Measurements from ENCODE around the gene ATXN7L2.

Gene ATXN7L2

DNA sequence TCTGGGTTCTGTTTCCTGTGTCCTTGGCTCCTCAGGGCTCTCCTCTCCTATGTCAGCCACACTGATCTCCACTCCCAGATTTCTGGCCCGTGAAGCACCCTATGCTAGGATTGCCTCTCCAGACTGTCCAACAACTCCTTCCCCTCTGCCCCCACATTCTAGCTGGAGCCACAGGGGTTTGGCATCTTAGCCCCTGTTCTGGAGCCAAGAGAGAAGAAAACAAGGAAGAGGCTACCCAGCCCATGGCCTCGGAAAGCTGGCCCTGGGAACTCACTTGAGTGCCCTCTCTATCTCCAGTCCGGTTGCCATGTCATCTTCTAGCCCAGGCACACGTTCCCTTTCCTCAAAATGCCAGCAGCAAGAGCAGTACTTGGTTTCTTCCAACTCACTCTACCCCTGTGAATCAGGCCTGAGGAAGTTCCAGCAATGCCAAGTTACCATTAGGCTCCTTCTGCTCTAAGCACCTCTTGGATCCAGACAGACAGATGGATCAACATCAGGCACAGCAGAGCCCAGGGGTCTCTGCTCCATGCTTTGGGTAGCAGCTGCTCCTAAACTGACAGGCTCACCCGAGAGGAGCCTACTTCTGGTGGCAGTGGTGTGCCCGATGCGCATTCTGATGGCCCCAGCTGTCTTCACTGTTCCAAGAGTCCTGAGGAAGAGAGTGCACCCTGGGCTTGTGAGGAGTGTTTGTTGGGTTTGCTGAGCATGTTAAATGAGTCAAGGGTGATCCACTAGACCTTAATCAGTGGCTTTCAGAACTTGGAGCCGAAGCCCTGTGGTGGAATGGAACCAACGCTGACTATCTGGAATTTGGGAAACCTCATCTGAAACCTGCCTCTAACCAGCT, 44.4 kb downstream of the ATXN7L2 start:
- DNase-seq, result no peak

DNA sequence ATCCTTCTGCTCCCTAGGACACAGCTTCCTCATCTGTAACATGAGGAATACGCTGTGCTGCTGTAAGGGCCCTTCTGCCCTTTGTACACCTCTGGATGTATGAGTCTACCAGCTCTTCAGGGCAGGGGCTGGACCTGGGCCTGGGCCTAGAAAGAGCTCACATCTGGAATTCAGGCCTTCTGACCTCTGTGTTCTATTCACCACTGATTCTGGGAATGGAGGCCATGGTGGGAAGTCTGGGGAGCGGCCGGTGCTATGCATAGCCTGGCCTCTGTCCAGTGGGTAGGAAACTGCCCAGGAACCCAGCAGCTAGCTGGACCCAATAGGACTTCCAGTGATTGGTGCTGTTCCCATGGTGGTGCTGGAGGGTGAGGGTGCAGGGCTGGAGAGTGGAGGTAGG, 45.0 kb downstream of the ATXN7L2 start:
- no peak for DNase-seq

DNA sequence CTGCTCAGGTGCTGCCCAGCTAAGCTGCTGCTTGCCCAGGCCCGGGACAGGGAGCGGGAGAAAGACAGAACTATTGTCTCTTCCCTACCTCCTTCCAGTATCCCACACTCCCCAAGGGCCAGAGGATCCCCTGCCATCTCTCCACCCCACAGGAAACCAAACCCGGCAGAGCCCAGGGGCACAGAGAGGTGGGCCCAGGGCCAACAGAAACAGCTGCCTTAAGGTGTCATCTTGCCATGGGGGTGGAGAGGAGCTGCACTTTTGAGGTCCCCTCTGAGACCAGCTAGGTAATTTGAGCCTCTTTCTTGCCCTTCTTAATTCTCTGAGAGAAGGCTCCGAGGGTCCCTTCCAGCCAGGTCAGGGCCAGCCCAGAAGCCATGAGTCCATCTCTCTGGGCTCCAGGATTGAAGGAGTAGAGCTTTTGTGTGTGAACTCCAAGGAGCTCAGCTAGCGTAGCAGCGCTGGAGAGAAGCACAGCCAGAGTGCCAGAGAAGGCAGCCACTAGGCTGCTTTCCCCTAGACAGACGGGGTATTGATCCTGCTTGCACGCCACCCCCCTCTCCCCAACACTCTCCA, 46.3 kb downstream of the ATXN7L2 start:
- DNase-seq, result no peak

DNA sequence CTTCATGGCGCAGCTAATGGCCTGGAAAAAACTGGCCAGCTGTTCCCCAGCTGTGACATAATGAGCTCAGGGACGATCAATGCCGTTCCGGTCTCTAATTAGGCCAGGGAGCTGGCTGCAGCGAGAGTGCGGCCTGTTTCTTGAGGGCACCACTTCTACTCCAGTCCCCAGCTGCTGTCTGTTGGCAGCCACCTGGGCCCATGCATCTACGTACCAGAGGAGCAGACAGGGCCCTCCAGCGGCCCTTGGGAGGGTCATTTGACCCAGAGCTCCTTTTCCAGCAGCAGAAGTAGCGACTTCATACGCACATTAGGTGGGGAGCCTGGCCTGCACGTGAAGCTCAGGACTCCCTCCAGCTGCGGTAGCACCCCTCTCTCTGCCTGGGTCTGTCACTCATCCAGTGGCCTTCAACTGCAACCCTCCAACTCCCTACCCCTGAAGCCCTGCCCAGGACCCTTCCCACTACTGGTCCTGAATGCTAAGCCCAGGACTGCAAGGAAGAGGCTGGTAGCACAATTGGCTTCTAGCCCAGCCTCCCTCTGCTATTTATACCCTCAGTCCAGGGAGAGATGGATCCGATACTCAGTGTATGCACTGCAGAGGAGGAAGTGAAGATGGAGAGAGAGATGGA, 46.9 kb downstream of the ATXN7L2 start:
- no peak for DNase-seq

DNA sequence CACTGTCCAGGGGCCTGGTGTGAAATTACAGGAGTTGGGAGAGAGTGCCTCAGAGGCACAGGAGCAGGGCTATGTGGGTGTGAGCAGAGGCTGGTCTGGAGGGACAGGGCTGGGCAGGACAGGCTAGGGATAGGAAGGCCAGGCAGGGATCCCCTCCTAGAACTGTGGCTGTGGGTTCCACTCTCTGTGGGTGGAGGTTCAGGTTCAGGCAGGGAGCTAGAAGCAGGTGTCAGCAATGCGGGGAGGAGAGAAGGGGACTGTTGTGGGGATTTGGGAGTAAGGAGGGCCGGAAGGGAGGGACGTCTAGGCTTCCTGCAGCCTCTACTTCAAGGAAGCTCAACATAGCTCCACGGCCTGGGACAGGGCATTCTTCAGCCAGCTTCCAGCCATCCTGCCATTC, 47.7 kb downstream of the ATXN7L2 start:
- no peak for DNase-seq

DNA sequence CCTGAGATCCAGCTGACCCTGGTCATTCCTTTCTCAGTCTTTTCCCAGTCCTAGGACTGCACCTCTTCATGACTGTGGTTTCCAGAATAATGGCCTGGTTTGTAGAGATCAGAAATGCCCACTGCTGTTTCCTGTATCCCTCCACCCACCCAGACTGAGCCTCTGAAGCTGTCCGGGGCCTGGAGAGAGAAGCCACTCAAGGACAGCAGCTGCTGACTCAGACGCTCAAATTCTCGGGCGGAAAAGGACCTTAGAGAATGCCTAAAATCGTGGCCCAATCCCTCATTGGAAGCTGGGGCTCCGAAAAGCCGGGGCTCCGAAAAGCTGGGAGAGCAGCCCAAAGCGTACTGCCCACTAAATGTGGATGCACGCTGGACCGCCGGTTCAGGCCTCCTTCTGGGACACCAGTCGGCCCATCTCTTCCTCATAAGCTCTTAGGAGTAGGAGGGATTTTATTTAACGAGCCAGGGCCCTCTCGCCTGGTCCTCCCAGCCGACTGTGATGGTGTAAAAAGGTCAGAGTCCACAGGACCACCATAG, 48.2 kb downstream of the ATXN7L2 start:
- DNase-seq, result no peak

DNA sequence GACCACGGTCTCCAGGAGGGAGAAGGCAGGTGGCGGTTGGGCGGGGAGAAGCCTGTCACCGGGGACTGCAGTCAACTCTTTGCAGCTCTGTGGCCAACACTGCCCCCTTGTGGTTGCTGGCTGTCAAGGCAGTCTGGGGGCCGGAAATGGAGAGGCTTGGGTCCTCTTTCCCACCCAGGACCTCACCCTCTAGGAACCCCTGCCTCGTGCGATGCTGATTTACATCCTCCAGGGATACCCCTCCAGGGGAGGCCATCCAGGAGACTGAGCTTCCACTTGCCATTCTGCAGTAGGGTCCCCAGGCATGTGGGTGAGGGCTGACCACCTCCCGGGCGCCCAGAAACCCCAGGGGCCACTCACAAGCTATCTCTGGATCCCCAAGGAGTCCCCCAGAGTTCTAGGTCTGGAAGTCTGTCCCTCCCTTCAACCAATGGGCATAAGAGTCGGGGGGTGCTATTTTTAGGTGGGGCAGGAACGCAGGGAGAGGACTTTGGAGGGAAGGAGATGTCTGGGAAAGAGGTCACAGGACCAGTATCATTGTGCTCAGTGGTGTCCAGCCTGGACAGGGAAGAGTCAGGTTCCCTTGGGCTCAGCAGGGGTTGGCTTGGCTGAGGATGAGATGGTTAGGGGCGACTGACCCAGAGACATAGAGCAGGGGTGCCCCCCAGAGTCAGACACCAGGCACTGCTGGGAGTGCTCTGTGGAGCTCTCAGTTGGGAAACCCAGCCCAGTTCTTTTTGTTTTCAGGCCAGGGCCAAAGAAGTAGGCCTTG, 48.8 kb downstream of the ATXN7L2 start:
- DNase-seq, result peak; percentile 87

DNA sequence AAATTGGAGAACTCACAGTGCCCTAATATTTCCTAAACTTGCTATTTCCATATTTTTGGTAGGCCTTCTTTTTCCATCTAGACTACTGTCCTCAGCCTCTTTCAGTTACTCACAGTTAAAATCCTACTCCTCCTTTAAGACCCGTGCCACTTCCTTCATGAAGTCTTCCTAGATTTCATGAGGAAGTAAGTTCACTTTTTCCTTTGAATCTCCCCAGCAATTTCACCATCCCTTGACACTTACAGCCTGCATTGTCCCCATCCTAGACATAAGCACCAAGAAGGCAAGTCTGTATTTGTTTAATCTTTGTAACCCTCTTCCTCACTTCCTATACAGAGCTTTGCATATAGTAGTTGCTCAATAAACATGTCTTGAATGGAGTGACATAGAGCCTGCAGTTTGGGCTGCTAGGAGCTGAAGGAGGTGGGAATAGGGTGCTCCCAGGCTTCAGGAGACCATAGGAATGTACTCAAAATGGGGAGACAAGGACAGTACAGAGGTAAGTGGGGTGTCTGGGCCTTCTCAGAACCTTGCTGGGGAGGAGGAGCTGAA, 50.7 kb downstream of the ATXN7L2 start:
- no peak for DNase-seq

DNA sequence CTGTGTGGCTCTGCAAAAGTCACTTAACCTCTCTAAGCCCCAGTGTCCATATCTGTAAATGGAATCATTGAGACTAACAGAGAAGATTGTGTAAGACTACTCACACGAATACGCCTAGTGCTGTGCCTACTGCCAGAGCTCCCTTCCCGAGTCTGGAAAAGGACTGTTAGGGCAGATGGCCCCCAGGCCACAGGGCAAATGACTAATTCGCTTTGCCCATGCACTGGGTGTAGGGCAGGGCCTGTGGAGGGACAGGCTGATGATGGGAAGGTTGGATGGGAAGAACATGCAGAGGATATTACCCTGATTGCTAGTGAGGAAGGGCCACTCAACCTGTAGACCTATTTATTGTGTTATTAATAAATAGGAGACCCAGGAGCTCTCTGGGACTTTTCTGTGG, 51.8 kb downstream of the ATXN7L2 start:
- no peak for DNase-seq

DNA sequence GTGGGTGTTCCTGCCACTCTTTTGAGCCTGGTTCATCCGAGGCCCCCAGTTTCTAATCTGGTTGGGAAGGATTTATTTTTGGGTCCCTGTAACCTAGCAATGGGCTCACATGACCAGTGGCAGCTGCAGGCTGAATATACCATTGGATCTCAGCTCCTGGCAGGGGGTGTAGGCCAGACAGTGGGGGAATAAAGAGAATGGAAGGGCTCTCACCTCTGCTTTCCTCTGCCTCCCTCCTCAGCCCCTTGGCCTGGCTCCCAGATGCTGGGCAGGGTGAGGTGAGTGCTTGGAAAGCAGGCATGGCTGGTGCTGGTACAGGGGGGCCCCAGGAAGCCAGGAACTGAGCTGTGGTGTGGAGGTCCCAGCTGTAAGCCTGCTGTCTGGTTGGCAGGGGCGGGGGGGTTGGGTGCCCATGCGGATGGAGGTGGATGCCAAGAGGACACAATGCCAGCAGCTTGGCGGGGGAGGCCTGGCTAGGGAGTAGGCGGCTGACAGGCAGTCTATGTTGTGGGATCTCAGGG, 52.3 kb downstream of the ATXN7L2 start:
- no peak for DNase-seq

DNA sequence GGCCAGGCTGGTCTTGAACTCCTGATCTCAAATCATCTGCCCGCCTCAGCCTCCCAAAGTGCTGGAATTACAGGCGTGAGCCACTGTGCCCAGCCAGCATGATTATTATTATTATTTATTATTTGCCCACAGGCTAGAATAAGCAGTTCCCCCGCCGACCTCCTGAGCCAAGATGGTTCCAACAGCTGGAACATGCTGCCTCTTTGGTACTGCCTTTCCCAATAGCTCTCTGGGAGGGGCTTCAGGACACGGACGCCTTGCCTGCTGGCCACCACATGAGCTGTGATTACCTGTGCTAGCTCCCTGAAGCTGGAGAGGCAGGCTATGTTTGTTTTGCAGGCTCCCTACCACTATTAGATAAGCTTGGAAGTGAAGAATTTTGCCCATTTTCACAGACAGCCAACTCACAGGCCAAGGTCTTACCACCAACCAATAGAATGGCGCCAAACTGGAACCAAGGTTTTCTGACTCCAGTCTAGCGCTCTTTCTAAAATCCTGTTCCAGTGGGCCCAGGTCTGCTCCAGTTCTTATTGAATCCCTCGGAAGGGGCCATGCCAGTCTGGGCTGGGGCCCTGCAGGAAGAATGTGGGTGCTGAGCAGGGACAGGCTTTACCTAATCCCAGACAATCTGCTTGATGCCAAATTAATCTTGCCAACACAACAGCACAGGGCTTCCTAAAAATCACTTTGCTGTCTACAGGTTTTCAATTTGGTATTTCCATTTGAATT, 53.9 kb downstream of the ATXN7L2 start:
- no peak for DNase-seq

DNA sequence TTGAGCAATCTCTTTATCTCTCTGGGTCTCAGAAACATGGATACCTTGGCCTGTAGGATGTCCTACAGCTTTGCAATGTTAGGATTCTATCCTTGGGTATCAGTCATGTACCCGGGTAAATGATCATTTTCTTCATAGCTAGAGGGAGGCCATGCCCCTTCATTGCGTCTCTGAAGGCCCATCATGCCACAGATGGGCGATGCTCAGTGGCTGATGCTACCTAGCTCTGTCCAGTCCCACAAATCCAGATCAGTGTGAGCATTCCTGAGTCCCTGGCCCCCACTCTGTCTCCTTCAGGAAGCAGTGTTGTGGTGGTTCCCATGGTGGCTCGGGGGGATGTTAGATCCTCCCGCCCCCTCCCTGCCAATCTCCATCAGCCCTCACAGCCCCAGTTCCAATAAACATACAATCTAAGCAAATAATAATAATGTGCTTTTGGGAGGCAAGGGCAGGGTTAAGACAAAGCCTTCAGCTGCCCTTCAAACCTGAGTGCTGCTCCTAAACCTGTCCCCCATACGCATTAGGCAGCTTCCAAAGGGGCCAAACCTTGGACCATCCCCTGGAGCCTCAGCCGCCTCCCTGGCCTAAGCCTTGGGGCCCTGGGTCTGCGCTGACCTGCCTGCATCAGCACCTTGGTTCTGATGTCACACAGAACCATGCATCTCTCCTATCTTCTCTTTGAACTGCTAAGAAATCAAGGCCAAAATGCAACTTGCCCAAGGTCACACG, 55.3 kb downstream of the ATXN7L2 start:
- DNase-seq, result no peak

DNA sequence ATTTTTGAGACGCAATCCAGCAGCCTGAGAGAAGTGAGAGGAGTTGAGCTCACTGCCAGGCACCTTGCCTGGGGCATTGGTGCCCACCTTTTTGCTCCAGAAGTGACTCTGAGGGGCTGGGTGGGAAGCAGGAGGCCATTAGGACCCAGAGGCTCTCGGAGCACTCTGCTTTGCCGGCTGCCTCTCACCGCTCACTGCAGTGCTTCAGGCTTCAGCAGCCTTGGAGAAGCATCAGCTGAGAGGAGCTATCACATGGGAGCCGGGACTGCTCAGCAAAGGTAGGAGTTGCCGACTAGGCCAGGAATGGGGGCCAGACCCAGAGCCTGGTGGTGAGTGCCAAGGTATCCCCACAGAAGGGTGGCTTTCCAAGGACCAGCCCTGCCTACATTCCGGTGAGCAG, 56.0 kb downstream of the ATXN7L2 start, which contains the start of gene GPR61:
Gene GPR61, plus strand, starts transcription at position 197 of the 400 bp plus-strand sequence. CDS start 3,151 bp downstream, outside the sequence.
- no peak for DNase-seq

DNA sequence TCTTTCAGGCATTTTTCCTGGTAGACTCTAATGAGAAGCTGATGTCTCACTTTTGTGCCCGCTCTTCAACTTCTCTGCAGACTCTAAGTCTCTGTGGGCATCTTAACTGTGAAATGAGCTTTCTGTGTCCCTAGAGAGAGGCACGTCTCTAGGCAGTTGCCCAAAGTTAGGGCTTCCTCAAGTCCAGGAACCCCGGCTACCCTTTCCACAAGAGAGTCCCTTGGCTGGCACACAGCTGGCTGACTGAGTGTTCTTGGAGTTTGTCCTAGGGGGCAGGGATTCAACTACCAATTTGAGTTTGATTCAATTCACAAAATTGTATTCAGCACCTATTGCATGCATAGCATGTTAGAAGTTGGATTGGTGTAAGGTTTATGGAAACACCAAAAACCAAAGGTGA, 57.4 kb downstream of the ATXN7L2 start:
- no peak for DNase-seq
